Measurements from ENCODE around the gene ZNF536.

The ZNF536 gene

DNA sequence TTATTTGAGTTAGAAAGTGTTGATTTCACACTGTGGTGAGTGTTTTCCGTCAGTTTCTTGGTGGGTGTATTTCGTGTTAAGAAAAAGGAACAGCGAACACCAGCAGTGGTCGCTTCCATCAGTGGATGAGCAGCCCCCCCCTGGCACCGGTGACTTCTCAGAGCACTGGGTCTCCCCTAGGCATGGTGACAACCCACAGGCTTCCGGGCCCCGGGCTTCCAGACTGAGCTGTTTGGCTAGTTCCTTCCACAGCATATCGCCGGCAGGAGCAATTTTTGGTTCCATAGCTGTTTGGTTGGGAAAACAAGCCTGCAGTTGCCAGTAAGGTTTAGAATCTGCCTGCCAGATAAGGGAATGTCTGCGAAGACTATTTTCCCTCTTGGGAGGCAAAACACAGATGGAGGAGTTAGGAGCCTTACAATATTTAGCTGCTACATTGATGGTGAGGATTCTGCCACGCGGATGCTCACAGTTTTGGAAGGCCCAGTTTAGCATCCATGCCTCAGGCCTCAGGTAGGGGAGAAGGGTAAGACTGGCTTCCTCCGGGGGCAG, 18.7 kb upstream of the ZNF536 start:
- H2AFZ ChIP-seq: no peak overlapping the region
- no peaks in the 10 kb centered on the region for H3K9me3 ChIP-seq (ENCODE audit: control insufficient read depth, low read length)
- H3K36me3 ChIP-seq (ENCODE audit: control insufficient read depth, insufficient read depth, low read length): no peaks in the 10 kb centered on the region
- no peak overlapping the region for H3K9ac ChIP-seq
- H3K27ac ChIP-seq: no peak overlapping the region
- TF ChIP-seq, protein P1, sequence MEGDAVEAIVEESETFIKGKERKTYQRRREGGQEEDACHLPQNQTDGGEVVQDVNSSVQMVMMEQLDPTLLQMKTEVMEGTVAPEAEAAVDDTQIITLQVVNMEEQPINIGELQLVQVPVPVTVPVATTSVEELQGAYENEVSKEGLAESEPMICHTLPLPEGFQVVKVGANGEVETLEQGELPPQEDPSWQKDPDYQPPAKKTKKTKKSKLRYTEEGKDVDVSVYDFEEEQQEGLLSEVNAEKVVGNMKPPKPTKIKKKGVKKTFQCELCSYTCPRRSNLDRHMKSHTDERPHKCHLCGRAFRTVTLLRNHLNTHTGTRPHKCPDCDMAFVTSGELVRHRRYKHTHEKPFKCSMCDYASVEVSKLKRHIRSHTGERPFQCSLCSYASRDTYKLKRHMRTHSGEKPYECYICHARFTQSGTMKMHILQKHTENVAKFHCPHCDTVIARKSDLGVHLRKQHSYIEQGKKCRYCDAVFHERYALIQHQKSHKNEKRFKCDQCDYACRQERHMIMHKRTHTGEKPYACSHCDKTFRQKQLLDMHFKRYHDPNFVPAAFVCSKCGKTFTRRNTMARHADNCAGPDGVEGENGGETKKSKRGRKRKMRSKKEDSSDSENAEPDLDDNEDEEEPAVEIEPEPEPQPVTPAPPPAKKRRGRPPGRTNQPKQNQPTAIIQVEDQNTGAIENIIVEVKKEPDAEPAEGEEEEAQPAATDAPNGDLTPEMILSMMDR (IDR thresholded peaks at IDR 0.05): no peak
- no peaks in the 10 kb centered on the region for H3K4me1 ChIP-seq
- H3K4me2 ChIP-seq (ENCODE audit: low read length): no peak overlapping the region
- no peaks in the 10 kb centered on the region for H3K27me3 ChIP-seq (ENCODE audit: control insufficient read depth, insufficient read depth, low read length)
- H3K4me3 ChIP-seq (ENCODE audit: low read depth, low read length): no peak overlapping the region
- H3K79me2 ChIP-seq: no peaks in the 10 kb centered on the region

DNA sequence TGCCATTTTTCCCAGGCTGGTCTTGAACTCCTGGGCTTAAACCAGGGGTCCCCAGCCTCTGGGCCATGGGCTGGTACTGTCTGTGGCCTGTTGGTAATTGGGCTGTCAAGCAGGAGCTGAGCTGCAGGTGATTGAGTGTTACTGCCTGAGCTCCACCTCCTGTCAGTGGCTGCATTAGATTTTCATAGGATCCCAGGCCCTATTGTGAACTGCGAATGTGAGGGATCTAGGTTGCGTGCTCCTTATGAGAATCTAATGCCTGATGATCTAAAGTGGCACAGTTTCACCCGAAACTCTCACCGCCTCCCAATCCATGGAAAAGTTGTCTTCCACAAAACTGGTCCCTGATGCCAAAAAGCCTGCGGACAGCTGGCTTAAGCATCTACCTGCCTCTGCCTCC, 16.6 kb upstream of the ZNF536 start:
- Histone ChIP-seq H3K36me3 (ENCODE audit: control insufficient read depth, insufficient read depth, low read length) (no peaks in the 10 kb centered on the region), H3K4me2 (ENCODE audit: low read length) (no peak overlapping the region), H3K4me1 (no peaks in the 10 kb centered on the region), H3K9me3 (ENCODE audit: control insufficient read depth, low read length) (no peaks in the 10 kb centered on the region), H3K4me3 (ENCODE audit: low read depth, low read length) (no peak overlapping the region), H3K27me3 (ENCODE audit: control insufficient read depth, insufficient read depth, low read length) (no peaks in the 10 kb centered on the region), H3K79me2 (no peaks in the 10 kb centered on the region), H2AFZ (no peak overlapping the region), H3K27ac (no peak overlapping the region), H3K9ac (no peak overlapping the region)
- TF ChIP-seq, protein P1 (IDR thresholded peaks at IDR 0.05): no peak

DNA sequence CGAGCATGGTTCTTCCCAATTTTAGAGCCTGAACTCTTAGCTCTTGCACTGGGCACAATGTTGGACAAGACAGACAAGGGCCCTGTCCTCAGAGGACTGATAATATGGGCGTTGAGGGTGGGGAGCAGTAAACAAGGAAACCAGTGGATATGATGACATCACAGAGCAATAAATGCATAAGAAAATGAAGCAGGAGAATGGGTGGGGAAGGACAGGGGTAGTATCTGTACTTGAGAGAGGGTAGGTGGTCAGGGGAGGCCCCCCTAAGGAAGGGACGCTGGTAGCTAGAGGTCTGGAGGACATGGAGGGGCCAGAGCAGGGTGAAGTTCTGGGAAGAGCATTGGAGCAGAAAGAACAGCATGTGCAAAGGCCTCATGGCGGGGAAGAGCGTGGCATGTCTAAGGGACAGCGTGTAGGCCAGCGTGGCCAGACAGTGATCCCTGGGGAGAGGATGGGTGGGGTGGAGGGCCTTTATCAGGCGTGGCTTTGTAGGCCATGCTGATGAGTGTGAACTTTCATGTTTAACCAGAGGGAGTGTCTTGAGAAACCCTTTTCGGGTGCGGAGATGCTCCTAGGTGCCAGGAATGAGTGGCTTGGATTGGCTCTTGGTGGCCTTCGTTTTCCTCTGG, 15.1 kb upstream of the ZNF536 start:
- Histone ChIP-seq H3K4me1 (no peaks in the 10 kb centered on the region), H3K9ac (no peak overlapping the region), H3K27me3 (ENCODE audit: control insufficient read depth, insufficient read depth, low read length) (no peaks in the 10 kb centered on the region), H2AFZ (no peak overlapping the region), H3K79me2 (no peaks in the 10 kb centered on the region), H3K9me3 (ENCODE audit: control insufficient read depth, low read length) (no peaks in the 10 kb centered on the region), H3K36me3 (ENCODE audit: control insufficient read depth, insufficient read depth, low read length) (no peaks in the 10 kb centered on the region), H3K27ac (no peak overlapping the region), H3K4me2 (ENCODE audit: low read length) (no peak overlapping the region), H3K4me3 (ENCODE audit: low read depth, low read length) (no peak overlapping the region)
- TF ChIP-seq, protein P1 (IDR thresholded peaks at IDR 0.05): no peak

DNA sequence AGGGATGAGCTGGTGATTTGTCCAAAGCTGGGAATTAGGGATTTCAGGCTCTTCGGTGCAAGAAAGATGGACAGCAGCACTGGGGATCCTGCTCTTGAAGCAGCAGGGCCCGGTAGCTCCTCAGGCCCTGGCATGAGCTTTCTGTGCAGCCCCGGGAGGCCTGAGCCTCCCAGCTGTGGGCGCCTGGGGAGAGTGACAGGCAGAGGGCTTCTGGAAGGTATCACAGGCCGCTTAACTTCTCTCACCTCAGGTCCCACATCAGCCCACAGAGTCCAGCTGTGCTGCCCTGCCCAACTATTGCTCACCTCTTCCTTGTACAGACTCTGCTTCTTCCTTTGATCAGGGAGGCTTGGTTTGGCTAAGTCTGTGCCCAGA, 14.6 kb upstream of the ZNF536 start:
- Histone ChIP-seq H3K27ac (no peak overlapping the region), H3K79me2 (no peaks in the 10 kb centered on the region), H3K36me3 (ENCODE audit: control insufficient read depth, insufficient read depth, low read length) (no peaks in the 10 kb centered on the region), H3K4me1 (no peaks in the 10 kb centered on the region), H3K4me2 (ENCODE audit: low read length) (no peak overlapping the region), H2AFZ (no peak overlapping the region), H3K9me3 (ENCODE audit: control insufficient read depth, low read length) (no peaks in the 10 kb centered on the region), H3K4me3 (ENCODE audit: low read depth, low read length) (no peak overlapping the region), H3K27me3 (ENCODE audit: control insufficient read depth, insufficient read depth, low read length) (no peaks in the 10 kb centered on the region), H3K9ac (no peak overlapping the region)
- TF ChIP-seq, protein P1 (IDR thresholded peaks at IDR 0.05): no peak

DNA sequence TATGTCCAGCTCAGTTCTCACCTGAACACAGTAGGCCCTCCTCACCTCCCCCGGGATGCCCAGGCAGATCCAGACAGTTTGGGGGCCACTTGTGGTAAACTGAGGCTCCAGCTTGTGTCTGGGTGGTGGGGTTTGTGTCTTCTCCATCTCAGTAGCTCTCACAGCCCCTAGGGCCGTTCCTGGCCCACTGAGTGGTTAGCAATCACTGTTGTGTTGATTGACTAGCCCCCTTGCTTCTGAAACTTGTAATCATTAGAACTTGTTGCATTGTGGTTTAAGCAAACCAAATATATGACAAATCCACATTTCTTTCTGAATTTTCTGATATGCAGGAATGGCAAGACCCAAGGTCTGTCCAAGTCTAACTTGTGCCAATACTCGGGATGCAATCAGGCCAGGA, 13.9 kb upstream of the ZNF536 start:
- Histone ChIP-seq H2AFZ (no peak overlapping the region), H3K27ac (no peak overlapping the region)

More for the DNA sequence above, 13.9 kb upstream of the ZNF536 start:
- H3K4me2 ChIP-seq (ENCODE audit: low read length): no peak overlapping the region
- no peaks in the 10 kb centered on the region for H3K27me3 ChIP-seq (ENCODE audit: control insufficient read depth, insufficient read depth, low read length)
- no peak overlapping the region for H3K9ac ChIP-seq
- H3K36me3 ChIP-seq (ENCODE audit: control insufficient read depth, insufficient read depth, low read length): no peaks in the 10 kb centered on the region
- no peak overlapping the region for H3K4me3 ChIP-seq (ENCODE audit: low read depth, low read length)
- no peaks in the 10 kb centered on the region for H3K79me2 ChIP-seq
- H3K4me1 ChIP-seq: no peaks in the 10 kb centered on the region
- H3K9me3 ChIP-seq (ENCODE audit: control insufficient read depth, low read length): no peaks in the 10 kb centered on the region
- TF ChIP-seq, protein P1 (IDR thresholded peaks at IDR 0.05): no peak

Measured in parathyroid adenoma (tissue), 2 donors.